RCC 7860 (cell line): ENCODE data around the gene TMEM201.

Experiments
- DNase-seq: peaks from one replicate; pipeline ENCODE4 v3.0.0-alpha.2; 2015; ENCODE audit warnings: low spot score
- FAIRE-seq: peaks from 2 replicates; lab custom pipeline; 2012; peaks lifted over from hg19 to GRCh38; lab: Jason Lieb, UNC

Gene TMEM201

GRCh38 chr1:9599741-9600140 lies 11.0 kb downstream of the TMEM201 start:
- no peak for FAIRE-seq
- no peak for DNase-seq

- FAIRE-seq (no peak), DNase-seq (no peak)
These were observed 12.4 kb downstream of the TMEM201 start for GRCh38 chr1:9600861-9601834.

GRCh38 chr1:9601942-9602793 lies 13.5 kb downstream of the TMEM201 start:
- no peak for DNase-seq
- no peak for FAIRE-seq

- no peak for DNase-seq
- FAIRE-seq = no peak
These were observed 14.1 kb downstream of the TMEM201 start for GRCh38 chr1:9602794-9603167.

- FAIRE-seq (no peak), DNase-seq (no peak)
These were observed 14.6 kb downstream of the TMEM201 start for GRCh38 chr1:9603307-9603706.

- no peak for FAIRE-seq
These were observed 15.3 kb downstream of the TMEM201 start for GRCh38 chr1:9603766-9604753.

GRCh38 chr1:9604836-9605235 lies 16.1 kb downstream of the TMEM201 start:
- no peak for FAIRE-seq
- no peak for DNase-seq

More at GRCh38 chr1:9603766-9604753, 15.3 kb downstream of the TMEM201 start:
- no peak for DNase-seq

- FAIRE-seq (no peak), DNase-seq (no peak)
These were observed 17.3 kb downstream of the TMEM201 start for GRCh38 chr1:9605946-9606455.

GRCh38 chr1:9606458-9606857 lies 17.7 kb downstream of the TMEM201 start:
- no peak for FAIRE-seq
- no peak for DNase-seq

- no peak for DNase-seq
- FAIRE-seq = no peak
These were observed 18.2 kb downstream of the TMEM201 start for GRCh38 chr1:9606948-9607347.

GRCh38 chr1:9607352-9607751 lies 18.6 kb downstream of the TMEM201 start:
- DNase-seq = no peak
- no peak for FAIRE-seq

- FAIRE-seq (no peak), DNase-seq (no peak)
These were observed 21.3 kb downstream of the TMEM201 start for GRCh38 chr1:9609998-9610397.

- DNase-seq = no peak
- FAIRE-seq = no peak
These were observed 21.8 kb downstream of the TMEM201 start for GRCh38 chr1:9610548-9610947.

- no peak for FAIRE-seq
- DNase-seq = no peak
These were observed 23.0 kb downstream of the TMEM201 start for GRCh38 chr1:9611716-9612115.

- FAIRE-seq = no peak
- DNase-seq = no peak
These were observed 23.6 kb downstream of the TMEM201 start for GRCh38 chr1:9612162-9612845.

GRCh38 chr1:9612871-9613624 lies 24.3 kb downstream of the TMEM201 start:
- DNase-seq (no peak), FAIRE-seq (no peak)

GRCh38 chr1:9613625-9614299 lies 25.1 kb downstream of the TMEM201 start:
- no peak for DNase-seq
- FAIRE-seq = no peak

GRCh38 chr1:9615316-9616063 lies 26.8 kb downstream of the TMEM201 start:
- FAIRE-seq (no peak), DNase-seq (peak; percentile 11)
